H1 (cell line): Measurements from ENCODE around the gene TMPRSS13.

Source experiments
- CTCF ChIP-seq, 3 experiments: IDR thresholded peaks; 1 replicate in 2 of 3; 2 replicates in 1 of 3; pipeline versions ENCODE4 v1.5.1 to v1.6.1; 2011; ENCODE audit warnings: low read length in 3 of 3, mild to moderate bottlenecking in 3 of 3, inconsistent platforms in 2 of 3, low read depth in 1 of 3, moderate library complexity in 1 of 3; ENCODE audit not compliant: insufficient read depth in 1 of 3; ENCODE audit errors: control extremely low read depth in 1 of 3
- POLR2A ChIP-seq, 2 experiments: IDR thresholded peaks; 1 replicate in 1 of 2; 2 replicates in 1 of 2; pipeline ENCODE4 v1.6.1; 2011; ENCODE audit warnings: low read depth in 2 of 2, low read length in 2 of 2, mild to moderate bottlenecking in 2 of 2; ENCODE audit errors: control extremely low read depth in 1 of 2
- POLR2AphosphoS5 ChIP-seq: IDR thresholded peaks from 2 replicates; pipeline ENCODE4 v1.6.1; 2011; ENCODE audit warnings: low read depth, low read length
- SRF ChIP-seq: IDR thresholded peaks from 2 replicates; pipeline ENCODE4 v1.6.1; 2011; ENCODE audit warnings: mild to moderate bottlenecking, low read depth, low read length, moderate library complexity
- TAF7 ChIP-seq: optimal IDR thresholded peaks from 2 replicates; pipeline ENCODE3; 2011; ENCODE audit warnings: low read depth, mild to moderate bottlenecking, inconsistent platforms, low read length, moderate library complexity, borderline replicate concordance

- TF ChIP-seq POLR2AphosphoS5, result no peak
- TF ChIP-seq CTCF (IDR thresholded peaks at IDR 0.05; ENCODE audit: control extremely low read depth in 1 of 3, insufficient read depth in 1 of 3, low read depth in 1 of 3, low read length in 3 of 3), result no peak
- TF ChIP-seq TAF7, result no peak
- TF ChIP-seq SRF, result no peak
- no peak for TF ChIP-seq POLR2A (IDR thresholded peaks at IDR 0.05; ENCODE audit: control extremely low read depth in 1 of 2, low read depth in 2 of 2, low read length in 2 of 2)
Observed at GRCh38 chr11:117906710-117907109, 22.5 kb downstream of the TMPRSS13 start.
